HG02970 (cell line): Measurements from ENCODE around the gene PCK2.
"Not testable (repeated sequence)": the region's sequence is repeated elsewhere in the genome, so short reads cannot be mapped to it uniquely, and the experiment has no call there.

Source experiments
- ATAC-seq: cut with Tn5 transposase; IDR thresholded peaks from one replicate; pipeline ENCODE4 v1.9.1; 2021; ENCODE audit warnings: mild to moderate bottlenecking, moderate library complexity, moderate number of reproducible peaks; ENCODE audit not compliant: unreplicated experiment, low FRiP score

Gene PCK2

DNA sequence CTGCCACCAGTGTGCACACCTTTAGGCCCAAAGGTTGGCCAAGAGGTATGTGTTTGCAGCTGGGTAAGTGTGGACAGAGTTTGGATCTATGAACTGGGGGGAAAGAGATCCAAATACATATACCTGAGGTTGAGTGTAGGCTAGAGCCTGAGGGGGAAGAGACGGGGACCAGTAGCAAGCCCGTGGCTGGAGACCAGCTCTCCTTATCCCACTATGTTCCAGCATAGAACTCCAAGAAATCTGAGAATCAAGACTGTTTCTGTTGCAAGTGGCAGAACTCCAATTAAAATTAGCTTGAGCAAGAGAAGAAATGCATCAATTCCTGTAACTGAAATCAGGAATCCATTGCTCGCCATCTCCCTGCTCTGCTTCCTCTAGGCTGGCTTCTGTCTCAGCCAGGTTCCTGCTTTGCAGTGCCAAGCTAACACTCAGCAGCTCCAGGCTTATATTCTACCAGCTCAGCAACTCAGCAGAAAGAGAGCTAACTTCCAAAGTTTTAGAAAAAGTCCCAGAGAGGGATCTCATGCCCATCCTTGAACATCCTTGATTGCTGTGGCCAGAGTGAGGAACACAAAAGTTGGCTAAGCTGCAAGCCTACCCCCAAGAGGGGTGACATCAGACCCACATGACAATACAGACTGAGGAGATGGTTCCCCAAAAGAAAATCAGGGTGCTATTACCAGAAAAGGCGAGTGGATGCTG lies 1.5 kb upstream of the PCK2 start:
- no peak for ATAC-seq

DNA sequence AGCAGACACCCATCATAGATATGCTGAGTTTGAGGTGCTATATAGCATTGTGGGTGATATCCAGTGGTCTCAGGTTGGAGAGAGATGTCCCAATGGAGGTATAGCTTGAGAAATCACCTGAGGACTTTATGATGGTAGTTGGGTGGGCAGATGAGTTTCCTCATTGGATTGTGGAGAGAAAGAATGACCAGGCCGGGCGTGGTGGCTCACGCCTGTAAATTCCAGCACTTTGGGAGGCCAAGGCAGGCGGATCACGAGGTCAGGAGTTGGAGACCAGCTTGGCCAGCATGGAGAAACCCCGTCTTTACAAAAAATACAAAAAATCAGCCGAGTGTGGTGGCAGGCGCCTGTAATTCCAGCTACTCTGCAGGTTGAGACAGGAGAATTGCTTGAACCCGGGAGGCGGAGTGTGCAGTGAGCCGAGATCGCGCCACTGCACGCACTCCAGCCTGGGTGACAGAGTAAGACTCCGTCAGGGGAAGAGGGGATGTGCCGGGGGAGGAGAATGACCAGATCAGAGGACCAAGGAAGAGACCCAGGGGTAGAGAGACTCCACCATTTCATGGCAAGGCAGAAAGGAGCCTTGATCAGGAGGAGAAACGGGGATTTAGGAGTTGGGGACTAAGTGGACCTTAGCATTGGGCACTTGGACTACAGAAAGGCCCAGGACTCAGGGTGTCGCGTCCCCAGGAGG lies 757 bp upstream of the PCK2 start:
- no peak for ATAC-seq

GRCh38 chr14:24094841-24095270 lies 745 bp downstream of the PCK2 start:
- no peak for ATAC-seq

DNA sequence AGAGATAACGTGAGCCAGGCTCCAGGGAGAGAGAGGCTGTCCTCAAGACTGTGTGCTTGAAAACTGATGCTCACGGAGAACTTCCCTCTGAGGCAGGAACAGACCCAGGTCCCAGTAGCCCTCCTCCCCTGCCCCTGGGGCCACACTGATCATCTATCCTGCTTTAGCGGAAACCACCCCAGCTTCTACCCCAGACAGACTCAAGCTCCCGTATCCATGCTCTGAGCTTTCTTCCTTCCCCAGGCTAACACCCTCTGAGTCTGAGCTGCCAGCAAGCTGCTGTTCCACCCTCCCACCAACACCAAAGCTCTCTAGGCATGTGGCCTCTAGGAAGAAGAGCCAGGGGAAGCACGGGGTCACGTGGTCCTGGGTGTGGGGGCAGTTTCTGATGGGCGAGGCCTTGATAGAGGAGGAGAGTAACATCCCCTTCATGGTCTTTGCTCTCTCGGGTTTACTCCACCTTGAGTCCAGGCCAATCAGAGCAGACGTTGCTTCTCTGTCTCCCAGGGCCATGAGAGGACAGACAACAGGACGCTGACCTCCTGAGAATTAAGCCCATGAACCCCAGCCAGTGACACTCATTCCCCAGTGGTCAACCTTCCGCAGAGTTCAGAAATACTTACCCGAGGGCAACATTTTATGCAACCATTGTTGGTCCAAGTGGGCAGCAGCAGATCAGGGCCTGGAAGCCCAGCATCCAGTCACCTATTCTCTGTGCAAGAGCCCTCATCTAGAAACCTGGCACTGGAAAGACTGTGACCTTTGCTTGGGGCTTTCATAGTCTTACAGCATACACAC lies 1.4 kb downstream of the PCK2 start:
- ATAC-seq = peak; percentile 52

DNA sequence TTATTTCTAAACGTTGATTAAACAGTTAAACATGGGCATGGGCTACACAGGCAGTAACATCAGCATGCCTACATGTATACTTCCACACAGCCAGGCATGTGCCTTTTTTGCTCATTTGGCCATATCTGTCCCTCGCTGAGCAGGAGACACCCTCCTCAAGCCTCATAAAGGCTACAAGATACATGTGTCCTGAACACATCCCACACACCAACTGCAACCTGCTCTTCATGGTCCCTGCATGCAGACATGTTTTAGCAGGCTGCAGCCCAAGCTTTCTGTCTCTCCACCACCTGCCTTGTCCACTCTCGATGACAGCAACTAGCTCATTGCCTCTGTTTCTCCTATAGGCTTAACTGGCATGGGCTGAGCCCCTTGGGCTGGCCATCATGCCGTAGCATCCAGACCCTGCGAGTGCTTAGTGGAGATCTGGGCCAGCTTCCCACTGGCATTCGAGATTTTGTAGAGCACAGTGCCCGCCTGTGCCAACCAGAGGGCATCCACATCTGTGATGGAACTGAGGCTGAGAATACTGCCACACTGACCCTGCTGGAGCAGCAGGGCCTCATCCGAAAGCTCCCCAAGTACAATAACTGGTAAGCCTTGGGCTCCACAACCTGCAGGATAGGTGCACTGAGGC lies 2.6 kb downstream of the PCK2 start:
- ATAC-seq = no peak

DNA sequence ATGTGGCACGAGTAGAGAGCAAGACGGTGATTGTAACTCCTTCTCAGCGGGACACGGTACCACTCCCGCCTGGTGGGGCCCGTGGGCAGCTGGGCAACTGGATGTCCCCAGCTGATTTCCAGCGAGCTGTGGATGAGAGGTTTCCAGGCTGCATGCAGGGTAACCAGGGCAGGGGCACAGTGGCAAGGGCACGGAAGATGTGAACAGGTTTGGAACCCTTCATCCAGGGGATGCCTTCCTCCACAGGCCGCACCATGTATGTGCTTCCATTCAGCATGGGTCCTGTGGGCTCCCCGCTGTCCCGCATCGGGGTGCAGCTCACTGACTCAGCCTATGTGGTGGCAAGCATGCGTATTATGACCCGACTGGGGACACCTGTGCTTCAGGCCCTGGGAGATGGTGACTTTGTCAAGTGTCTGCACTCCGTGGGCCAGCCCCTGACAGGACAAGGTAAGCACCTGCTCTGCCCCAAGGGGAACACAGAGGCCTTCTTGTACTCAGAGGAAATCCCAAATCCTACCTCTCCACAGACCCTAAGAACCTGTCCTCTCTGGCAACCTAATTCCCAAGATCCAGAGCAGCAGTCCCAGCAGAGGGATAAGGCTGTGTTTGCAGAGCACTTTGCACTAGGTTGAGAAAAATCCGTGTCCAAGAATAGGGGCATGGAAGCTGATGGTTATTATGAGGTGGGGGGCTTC lies 4.3 kb downstream of the PCK2 start:
- no peak for ATAC-seq

DNA sequence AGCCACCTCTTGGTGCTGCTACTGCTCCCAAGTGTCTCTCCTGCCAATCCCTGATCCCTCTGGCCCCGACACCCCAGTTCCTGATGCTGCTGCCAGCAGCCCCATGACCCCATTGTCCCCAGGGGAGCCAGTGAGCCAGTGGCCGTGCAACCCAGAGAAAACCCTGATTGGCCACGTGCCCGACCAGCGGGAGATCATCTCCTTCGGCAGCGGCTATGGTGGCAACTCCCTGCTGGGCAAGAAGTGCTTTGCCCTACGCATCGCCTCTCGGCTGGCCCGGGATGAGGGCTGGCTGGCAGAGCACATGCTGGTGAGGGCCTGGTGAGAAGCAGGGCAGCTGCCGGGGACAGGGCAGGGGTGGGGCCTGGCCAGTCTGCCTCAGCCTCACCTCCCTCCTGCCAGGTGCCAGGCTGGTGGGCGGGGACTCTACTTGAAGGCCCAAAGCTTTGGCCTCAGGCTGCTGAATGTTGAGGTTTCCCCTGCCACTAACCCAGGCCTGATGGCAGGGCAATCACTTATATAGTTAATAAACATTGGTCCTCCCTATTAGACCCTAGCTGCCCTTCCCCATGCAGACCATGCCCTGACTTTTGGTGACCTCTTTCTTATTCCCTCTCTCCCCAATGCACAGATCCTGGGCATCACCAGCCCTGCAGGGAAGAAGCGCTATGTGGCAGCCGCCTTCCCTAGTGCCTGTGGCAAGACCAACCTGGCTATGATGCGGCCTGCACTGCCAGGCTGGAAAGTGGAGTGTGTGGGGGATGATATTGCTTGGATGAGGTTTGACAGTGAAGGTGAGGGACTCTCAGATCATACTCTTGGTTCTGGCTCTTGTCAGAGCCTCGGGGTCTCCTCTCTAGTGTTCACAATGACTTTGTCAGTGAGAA lies 5.1 kb downstream of the PCK2 start:
- no peak for ATAC-seq

DNA sequence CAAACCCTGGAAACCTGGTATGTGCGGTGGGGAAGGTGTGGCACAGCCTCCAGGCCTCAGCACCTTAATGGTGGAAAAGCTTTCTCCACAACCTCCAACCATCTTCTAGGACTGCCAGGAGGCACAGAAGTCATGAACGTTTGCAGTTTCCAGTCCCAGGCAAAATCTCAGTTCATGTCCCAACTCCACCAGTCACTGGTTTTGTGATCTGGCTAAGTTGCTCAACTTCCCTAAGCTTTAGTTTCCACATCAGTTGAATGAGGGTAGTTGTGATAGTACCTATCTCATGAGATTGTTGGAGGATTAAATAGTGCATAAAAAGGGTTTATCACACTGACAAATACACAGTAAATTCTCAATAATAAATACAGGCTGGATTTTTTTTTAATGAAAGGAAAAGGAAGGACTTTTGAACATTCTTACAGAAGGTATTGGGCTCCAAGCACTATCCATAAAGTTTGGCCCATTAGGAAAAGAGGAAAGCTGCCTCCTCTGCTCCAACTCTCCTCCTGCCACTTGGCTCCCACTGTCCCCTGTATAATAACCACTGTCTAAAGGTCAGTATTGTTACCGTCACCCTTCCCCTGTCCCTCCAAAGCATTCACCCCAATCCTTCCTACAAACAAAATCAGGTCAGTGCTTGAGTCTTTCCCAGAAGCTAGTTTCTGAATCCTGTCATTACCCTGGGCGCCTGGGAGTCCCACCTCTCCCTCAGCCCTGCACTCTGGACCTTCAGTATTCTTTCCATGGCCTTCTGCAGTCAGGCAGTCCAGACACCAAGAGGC lies 6.3 kb downstream of the PCK2 start:
- no peak for ATAC-seq

- no peak for ATAC-seq
These were observed 6.9 kb downstream of the PCK2 start for GRCh38 chr14:24100982-24101494.

GRCh38 chr14:24102357-24103048 lies 8.4 kb downstream of the PCK2 start:
- ATAC-seq = no peak

DNA sequence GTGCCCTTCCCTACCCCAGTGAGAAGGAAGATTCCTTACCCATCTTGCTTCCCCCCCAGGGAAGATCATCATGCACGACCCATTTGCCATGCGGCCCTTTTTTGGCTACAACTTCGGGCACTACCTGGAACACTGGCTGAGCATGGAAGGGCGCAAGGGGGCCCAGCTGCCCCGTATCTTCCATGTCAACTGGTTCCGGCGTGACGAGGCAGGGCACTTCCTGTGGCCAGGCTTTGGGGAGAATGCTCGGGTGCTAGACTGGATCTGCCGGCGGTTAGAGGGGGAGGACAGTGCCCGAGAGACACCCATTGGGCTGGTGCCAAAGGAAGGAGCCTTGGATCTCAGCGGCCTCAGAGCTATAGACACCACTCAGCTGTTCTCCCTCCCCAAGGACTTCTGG lies 9.3 kb downstream of the PCK2 start:
- no peak for ATAC-seq

DNA sequence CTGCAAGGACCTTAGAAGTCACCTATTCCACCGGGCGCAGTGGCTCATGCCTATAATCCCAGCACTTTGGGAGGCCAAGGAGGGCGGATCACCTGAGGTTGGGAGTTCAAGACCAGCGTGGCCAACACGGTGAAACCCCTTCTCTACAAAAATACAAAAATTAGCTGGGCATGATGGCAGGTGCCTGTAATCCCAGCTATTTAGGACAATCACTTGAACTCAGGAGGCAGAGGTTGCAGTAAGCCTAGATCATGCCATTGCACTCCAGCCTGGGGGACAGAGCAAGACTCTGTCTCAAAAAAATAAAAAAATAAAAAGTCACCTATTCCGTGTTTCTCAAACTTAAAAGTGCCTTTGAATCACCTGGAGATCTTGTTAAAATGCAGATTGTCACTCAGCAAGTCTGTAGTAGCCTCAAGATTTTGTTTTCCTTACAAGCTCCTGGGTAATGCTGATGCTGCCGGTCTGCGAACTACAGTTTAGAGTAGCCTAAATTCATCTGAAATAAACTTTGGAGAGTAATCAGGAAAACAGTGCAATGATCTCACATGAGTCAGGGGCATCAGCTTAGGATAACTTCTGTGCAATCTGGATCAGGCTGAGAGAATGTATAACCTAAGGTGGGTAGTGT lies 11.6 kb downstream of the PCK2 start:
- ATAC-seq = not testable (repeated sequence)

DNA sequence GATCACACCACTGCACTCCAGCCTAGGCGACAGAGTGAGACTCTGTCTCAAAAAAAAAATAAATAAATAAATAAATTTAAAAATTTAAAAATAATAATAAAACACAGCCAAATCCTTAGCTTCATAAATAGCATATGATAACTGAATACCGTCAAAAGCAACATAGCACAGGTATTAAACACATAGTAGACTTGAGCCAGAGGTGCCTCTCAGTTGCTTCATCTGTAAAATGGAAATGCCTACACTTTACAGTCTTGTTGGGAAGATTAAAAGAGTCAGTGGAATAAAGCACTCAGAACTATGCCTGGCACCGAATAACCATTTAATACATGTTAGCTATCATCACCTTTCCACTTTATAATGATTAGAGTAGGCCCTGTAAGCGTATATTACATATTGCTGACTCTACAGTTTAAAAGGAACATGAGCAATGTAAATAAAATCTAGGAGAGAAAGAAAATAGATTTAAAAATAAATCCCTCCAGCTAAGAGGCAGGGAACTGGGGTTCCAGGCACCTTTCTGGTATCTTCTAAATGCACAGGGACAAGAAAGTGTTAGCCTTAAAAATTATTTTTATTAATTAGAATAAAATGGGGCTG lies 12.7 kb downstream of the PCK2 start:
- ATAC-seq = no peak

- no peak for ATAC-seq
These were observed 14.3 kb downstream of the PCK2 start for GRCh38 chr14:24108336-24108874.

GRCh38 chr14:24110060-24110459 lies 15.9 kb downstream of the PCK2 start:
- no peak for ATAC-seq

DNA sequence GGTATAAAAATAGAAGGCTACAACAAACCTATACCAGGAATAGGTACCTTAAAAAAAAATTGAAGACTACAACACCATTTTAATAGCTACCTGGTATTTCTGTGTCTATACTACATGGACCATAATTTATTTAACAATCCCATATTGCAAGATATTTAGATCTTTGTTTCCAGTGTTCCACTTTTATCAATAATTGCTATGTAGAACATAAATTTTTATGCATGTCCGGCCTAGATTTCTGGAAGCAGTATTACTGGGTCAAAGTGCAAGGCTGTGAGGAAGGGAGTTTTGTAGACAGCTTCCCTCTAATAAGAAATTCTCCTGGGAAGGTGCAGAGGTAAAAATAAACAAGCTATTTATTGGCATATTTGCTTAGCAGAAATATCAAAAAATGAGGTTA lies 16.4 kb downstream of the PCK2 start:
- no peak for ATAC-seq

DNA sequence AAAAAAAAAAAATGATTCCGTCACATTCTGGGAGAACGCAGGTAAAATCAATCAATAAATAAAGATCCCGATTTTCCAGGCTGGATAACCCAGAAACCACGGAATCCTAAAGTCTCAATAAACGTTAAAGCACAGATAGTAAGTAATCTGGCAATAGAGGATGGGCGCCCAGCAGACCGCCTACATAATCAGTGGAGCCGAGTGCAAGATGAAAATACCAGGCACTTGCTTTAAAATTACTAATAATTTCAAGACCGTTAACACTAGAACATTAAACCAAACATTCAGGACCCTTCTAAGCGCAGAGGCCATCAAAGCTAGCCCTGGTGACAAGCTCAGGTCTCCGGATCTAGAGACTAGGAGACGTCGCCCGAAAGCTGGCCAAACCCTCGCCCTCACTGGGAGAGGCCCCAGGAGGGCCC lies 19.3 kb downstream of the PCK2 start:
- no peak for ATAC-seq
